SK-N-SH (cell line): ENCODE data around the gene FADS3.

Source experiments
- CTCF ChIP-seq: fragments of 200-600 bp; sonication (generic); IDR thresholded peaks from 2 replicates; pipeline ENCODE4 v1.6.1; 2017; ENCODE audit warnings: antibody characterized with exemption, mild to moderate bottlenecking, moderate library complexity
- EZH2phosphoT487 ChIP-seq: fragments of 200-600 bp; sonication (generic); IDR thresholded peaks from 2 replicates; pipeline ENCODE4 v1.6.1; 2017; ENCODE audit warnings: low read depth, mixed run types, mild to moderate bottlenecking, antibody characterized with exemption, moderate library complexity, borderline replicate concordance
- FOXJ3 ChIP-seq: sonication (generic); formaldehyde crosslinking; IDR thresholded peaks from 2 replicates; pipeline ENCODE4 v1.5.1; 2020; ENCODE audit warnings: mild to moderate bottlenecking, missing genetic modification reagents
- NFIC ChIP-seq: IDR thresholded peaks from 2 replicates; pipeline ENCODE4 v1.4.0; 2012; ENCODE audit warnings: borderline replicate concordance
- NRF1 ChIP-seq: IDR thresholded peaks from 2 replicates; pipeline ENCODE4 v1.6.1; 2012; ENCODE audit warnings: low read depth, mild to moderate bottlenecking, low read length
- POLR2AphosphoS5 ChIP-seq: IDR thresholded peaks from 2 replicates; pipeline ENCODE4 v1.6.1; 2012; ENCODE audit warnings: low read depth, low read length
- RAD21 ChIP-seq: IDR thresholded peaks from 2 replicates; pipeline ENCODE4 v1.6.1; 2012; ENCODE audit warnings: mild to moderate bottlenecking, low read length
- REST ChIP-seq: IDR thresholded peaks from 2 replicates; pipeline ENCODE4 v1.6.1; 2012; ENCODE audit warnings: mild to moderate bottlenecking, low read depth, low read length, moderate library complexity
- RFX5 ChIP-seq: IDR thresholded peaks from 2 replicates; pipeline ENCODE4 v1.6.1; 2012; ENCODE audit warnings: mild to moderate bottlenecking, improper control_type of control experiment, low read length
- SIN3A ChIP-seq: IDR thresholded peaks from 2 replicates; pipeline ENCODE4 v1.6.1; 2012; ENCODE audit warnings: low read depth, mild to moderate bottlenecking, low read length, moderate library complexity, borderline replicate concordance
- SMC3 ChIP-seq: IDR thresholded peaks from 2 replicates; pipeline ENCODE4 v1.6.1; 2012; ENCODE audit warnings: low read depth, low read length, improper control_type of control experiment
- TEAD4 ChIP-seq: IDR thresholded peaks from 2 replicates; pipeline ENCODE4 v1.4.0; 2012; ENCODE audit warnings: mild to moderate bottlenecking, borderline replicate concordance; ENCODE audit not compliant: insufficient read depth
- USF2 ChIP-seq: fragments of 150-350 bp; IDR thresholded peaks from 2 replicates; pipeline ENCODE4 v1.6.1; 2017; ENCODE audit warnings: antibody characterized with exemption, low read length, low read depth, borderline replicate concordance

GRCh38 chr11:61913699-61914395 is 22.5 kb upstream of the FADS3 start:
- no peak for TF ChIP-seq CTCF
- TF ChIP-seq SIN3A, result no peak
- TF ChIP-seq POLR2AphosphoS5, result no peak
- no peak for TF ChIP-seq NFIC
- no peak for TF ChIP-seq SMC3
- TF ChIP-seq FOXJ3 (CRISPR knock-in tag), result no peak
- TF ChIP-seq TEAD4, result no peak
- no peak for TF ChIP-seq RAD21
- no peak for TF ChIP-seq USF2
- TF ChIP-seq EZH2phosphoT487, result no peak
- no peak for TF ChIP-seq REST
- TF ChIP-seq NRF1, result no peak
- no peak for TF ChIP-seq RFX5
